ENCODE results near the gene NOVA1.
"Not testable (repeated sequence)": the region's sequence is repeated elsewhere in the genome, so short reads cannot be mapped to it uniquely, and the experiment has no call there.

NOVA1 gene, protein sequence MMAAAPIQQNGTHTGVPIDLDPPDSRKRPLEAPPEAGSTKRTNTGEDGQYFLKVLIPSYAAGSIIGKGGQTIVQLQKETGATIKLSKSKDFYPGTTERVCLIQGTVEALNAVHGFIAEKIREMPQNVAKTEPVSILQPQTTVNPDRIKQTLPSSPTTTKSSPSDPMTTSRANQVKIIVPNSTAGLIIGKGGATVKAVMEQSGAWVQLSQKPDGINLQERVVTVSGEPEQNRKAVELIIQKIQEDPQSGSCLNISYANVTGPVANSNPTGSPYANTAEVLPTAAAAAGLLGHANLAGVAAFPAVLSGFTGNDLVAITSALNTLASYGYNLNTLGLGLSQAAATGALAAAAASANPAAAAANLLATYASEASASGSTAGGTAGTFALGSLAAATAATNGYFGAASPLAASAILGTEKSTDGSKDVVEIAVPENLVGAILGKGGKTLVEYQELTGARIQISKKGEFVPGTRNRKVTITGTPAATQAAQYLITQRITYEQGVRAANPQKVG

DNA sequence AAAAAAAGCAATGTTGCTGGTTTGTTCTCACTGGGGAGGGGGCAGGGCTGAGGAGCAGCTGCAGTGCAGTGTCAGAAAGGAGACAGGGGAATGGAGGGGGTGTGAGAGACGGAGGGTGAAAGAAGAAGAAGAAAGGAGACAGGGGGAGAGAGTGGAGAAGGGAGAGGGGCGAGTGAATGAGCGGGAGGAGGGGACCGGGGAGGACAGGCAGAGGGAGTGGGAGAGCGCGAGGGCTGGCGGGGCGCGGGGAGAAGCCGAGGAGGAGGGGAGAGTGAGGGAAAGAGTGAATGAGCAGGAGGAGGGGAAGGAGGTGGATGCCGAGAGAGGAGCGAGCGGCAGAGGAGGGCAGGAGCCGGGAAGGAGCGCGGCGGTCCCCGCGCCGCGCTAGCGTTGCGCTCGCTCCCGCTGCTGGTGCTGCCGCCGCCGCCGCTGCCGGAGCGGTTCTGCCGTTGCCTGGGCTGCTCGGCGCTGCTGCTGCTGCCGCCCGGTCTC, at the start of gene NOVA1:
Gene NOVA1 (minus strand): TSS at position 445 of the 492 bp plus-strand sequence. CDS start 597 bp downstream, outside the sequence.
- DNase-seq = no peak

DNA sequence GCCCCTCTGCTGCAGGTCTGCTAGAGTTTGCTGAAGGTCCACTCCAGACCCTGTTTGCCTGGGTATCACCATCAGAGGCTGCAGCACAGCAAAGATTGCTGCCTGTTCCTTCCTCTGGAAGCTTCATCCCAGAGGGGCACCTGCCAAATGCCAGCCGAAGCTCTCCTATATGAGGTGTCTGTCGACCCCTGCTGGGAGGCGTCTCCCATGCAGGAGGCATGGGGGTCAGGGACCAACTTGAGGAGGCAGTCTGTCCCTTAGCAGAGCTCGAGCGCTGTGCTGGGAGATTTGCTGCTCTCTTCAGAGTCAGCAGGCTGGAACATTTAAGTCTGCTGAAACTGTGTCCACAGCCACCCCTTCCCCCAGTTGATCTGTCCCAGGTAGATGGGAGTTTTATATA, 47.2 kb upstream of the NOVA1 start:
- not testable (repeated sequence) for DNase-seq

DNA sequence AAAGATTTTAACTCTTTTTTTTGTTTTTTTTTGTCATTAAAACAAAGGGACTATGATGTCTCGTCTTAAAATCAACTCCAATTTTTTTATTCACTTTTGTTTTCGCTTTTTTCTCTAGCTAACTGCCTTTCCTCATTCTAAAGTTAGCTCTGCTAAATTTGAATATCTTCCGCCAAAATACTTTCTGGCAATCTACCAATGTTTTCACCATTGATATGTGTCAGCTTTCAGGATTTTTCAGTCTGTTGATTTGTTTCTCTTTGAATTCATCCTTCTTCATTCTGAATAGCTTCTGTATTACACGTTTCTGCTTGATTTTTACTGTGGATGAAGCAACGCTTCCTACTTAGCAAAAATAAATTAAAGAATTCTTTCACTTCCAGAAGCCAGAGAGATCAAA, 38.7 kb upstream of the NOVA1 start:
- DNase-seq = no peak

DNA sequence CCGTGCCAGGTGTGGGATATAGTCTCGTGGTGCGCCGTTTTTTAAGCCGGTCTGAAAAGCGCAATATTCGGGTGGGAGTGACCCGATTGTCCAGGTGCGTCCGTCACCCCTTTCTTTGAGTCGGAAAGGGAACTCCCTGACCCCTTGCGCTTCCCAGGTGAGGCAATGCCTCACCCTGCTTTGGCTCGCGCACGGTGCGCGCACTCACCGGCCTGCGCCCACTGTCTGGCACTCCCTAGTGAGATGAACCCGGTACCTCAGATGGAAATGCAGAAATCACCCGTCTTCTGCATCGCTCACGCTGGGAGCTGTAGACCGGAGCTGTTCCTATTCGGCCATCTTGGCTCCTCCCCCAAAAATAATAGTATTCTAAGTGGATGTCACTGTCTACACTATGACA, 37.1 kb upstream of the NOVA1 start:
- not testable (repeated sequence) for DNase-seq

DNA sequence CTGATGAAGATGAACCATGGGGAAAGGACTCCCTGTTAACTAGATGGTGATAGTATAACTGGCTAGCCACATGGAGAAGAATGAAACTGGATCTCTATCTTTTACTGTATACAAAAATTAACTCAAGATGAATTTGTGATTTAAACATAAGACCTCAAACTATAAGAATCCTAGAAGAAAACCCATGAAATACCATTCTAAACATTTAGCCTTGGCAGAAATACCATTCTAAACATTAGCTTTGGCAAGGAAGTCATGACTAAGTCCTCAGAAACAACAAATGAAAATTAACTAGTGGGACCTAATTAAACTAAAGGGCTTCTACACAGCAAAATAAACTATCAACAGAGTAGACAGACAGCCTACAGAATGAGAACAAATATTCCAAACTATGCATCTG, 28.4 kb upstream of the NOVA1 start:
- no peak for DNase-seq

DNA sequence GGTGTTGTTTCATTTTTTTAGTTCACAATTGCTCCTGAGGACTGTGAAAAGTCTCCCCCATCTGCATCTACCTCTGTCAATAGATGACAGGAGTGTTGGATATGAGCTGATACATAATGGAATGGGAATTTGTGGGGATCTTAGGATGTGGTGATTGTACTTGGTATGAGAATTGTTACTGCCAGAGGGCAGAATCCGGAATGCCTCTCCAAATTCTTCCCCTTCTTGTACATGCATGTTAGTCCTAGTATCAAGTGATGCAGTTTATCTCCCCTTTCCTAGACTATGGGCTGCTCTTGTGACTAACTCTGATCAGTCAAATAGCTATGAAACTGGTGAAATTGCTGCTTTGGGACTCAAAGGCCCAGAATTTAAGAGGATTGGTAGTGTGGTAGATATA, 24.8 kb upstream of the NOVA1 start:
- no peak for DNase-seq

DNA sequence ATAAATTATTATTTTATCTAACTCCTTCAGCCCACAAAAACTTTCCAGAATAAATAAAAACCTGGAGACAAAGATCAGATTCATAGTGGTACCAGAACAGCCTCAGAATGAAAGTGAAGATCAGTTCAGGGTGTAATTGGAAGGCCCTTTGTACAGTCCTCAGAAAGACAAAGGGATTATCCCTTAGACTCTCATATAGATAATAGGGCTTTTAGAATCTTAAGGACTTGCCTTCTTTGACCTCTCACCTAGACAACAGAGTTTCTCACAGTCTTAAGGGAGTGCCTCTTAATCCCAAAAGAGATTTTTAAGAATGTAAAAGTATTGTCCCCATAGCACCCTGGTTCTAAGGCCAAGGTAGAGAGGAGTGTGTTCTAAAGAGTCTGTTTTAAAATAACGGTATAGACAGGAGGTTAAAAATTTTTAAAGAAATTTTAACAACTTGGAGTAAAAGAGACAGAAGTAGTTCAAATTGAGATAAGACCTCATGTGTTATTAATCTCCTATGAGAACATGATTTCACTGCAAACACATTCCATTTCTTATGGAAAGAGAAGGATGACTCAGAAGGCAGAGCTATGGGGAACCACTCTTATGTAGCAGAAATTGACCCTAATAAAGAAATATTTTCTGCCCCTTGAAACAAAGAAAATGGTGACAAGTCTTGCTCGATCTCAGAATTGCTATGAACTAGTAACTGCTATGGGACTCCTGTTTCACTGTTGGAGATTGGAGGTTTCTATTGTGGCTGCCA, 24.2 kb upstream of the NOVA1 start:
- DNase-seq = no peak

DNA sequence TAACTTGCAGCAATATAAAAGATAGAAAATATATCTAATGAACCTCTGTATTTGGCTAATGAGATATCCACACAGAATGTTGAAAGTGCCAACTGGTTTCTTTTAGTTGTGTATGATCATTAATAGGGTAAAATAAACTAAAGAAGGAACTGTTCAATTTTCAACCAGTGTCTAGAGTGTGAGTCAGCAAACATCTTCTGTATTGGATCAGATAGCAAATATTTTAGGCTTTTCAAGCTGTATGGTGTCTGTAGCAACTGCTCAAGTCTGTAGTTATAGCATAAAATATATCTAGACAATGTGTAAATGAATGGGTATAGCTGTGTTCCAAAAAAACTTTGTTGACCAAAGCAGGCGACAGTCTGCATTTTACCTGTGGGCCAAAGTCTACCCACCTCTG, 23.5 kb upstream of the NOVA1 start:
- DNase-seq = no peak

DNA sequence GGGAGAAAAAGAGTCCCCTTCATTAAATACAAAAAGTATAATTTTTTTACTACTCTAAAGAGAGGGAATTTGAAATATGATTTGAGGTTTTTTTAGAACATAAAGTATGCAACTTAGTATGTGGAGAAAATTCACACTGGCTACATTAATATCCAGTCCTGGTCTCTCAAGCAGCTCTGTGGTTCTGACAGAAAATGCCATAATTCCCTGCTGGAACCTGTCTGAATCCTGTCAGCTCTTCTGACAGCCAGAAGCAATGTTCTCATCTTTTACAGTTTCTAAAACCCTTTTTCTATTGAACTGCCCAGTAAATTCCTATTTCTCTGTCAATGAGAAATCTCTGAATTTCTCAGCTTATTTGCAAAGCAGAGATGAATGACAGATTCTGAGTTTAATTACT, 13.4 kb upstream of the NOVA1 start:
- DNase-seq = no peak

DNA sequence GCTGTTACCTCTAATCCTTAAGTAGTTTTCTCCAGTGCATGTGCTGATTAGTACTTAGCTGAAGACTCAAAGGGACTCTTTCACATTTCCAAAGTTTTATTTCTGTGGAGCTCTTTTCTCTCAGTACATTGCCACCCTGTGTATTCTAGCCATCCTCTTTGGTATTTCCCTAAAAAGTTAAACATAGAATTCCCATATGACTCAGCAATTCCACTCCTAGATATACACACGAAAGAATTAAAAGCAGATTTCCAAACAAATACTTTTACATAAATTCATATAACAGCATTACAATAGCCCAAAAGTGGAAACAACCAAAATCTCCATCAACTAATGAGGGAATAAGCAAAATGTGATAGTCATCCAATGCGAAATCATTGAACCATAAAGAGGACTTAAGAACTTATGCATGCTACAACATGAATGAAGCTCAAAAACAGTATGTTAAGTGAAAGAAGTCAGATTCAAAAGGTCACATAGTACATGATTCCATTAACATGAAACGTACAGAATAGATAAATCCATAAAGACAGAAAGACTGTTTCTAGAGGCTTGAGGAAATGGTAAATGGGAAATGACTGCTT, 9.0 kb upstream of the NOVA1 start:
- no peak for DNase-seq

DNA sequence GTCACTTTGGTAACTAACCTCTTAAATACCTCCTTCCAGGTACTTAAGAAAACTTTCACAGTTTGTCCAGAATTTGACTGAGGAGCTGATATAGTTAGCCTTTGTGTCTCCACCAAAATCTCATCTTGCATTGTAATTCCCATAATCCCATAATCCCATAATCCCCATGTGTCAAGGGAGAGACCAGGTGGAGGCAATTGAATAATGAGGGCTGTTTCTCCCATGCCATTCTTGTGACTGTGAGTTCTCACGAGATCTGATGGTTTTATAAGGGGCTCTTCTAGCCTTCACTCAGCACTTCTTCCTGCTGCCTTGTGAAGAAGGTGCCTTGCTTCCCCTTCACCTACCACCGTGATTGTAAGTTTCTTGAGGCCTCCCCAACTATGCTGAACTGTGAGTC, 7.8 kb upstream of the NOVA1 start:
- DNase-seq = no peak

DNA sequence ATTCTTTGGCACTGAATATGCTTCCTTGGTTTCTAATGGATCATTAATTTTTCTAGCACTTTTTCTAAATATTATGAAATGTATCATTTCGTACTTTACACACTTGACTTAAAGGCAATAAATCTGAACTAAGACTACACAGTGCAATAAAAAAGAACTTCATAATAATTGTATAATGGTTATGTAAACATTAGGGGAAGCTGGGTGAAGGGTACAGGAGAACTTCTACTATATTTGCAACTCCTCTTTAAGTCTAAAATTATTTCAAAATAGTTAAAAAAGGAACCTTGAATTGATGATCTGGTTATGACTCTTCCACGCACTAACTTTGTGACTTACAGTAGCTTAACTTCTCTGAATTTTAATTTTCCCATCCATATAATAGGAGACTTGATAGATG, 5.1 kb upstream of the NOVA1 start:
- no peak for DNase-seq

DNA sequence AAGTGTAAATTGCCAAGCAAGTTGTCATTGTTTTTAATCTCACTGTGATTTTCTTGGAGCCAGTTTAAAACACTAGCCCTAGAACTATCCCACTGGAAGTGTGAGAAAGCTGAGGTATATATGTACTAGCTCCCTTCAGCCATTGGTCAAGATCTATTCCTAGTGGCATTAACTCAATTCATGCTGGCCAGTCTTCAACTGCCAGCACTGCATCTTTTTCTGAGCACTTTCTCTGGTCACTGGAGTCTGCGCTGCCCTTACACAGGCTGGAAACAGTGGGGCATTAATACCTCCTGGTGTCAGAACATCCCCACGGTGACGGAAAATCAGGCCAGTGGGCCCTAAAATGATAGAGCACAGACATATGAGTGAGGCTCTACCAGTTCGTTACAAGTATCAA, 4.0 kb upstream of the NOVA1 start:
- no peak for DNase-seq

DNA sequence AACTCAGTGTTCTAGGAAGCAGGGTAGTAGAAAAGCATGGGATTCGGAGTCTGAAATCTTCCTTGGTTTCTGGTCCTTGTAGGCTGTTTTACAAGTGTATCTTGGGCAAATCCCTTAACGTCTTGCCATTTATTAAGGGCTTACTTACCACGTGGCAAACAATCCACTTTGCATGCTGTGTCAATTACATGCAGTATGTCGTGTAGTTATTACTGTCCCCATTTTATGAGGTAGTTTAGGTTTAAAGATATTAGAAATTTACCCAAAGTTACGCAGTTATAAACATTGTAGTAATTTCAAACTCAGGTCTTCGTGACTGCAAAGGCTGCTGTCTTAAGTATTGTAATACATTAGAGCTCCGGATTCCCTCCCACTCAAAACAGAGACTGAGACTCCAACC, 1.5 kb upstream of the NOVA1 start:
- no peak for DNase-seq

DNA sequence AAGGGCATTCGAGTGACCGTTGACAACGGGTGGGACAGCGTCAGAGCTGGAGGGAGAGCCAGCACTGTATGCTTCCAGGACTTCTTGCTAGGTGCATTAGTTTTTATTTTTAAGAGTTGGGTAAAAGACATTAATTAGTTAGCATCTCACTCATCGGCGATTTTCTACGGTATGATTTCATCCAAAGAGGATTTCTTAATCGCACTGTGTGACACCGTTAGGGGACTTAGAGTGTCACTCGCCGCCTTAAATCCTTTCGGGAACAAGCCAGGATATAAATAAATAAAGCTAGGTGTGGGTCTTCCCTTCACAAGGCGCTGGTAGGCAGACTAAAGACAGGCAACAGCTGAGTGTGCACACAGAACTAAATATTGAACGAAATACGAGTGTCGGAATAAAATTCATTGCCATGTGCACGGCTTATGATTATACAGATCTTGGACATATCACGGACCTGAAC, 869 bp upstream of the NOVA1 start:
- no peak for DNase-seq

DNA sequence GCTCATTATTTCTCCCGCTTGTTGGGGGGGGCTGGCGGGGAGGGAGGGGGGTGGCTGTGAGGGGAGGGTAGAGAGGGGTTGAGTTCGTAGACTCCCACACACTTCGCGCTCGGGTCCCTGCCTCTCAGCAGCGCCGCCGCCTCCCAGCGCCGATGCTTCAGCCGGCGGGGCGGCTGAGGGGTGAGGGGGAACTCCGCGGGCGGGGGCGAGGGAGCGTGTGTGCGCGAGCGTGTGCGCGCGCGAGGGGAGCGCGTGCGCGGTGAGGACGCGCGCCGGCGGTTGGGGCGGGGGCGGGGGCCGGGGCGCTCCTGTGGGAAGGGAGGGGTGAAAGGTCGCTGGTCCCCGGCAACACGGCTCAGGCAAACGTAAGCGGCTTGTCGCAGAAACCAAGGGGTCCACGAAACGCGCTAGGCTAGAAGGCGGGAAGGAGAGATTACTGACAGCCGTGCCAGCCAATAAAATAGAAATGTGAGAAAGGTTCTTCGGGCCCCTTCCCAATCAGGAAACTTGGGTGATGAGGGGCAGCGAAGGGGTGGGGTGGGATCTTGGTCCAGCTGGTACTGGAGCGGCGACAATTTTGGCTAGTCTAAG, 343 bp upstream of the NOVA1 start:
- DNase-seq = peak in 1 of 2 donors; percentile 3

DNA sequence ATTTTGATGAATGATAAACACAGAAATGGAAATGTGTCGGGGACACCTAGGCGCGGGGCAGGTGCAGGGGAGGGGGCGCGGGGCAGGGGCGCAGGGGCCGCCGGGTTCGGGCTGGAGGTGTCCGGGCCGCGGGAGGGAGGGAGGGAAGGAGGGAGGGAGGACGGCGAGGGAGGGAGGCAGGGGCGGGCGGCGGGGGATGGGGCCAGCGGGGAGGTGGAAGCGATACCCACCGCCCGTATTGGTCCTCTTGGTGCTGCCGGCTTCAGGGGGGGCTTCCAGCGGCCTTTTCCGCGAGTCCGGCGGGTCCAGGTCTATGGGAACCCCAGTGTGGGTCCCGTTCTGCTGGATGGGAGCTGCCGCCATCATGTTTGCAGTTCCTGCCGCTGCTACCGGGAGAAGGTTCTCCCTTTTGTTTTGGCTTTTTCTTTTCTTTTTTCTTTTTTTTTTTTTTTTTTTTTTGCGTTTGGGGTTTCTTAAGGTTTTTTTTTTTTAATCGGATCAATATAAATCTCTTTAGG, 703 bp downstream of the NOVA1 start:
- DNase-seq = no peak

DNA sequence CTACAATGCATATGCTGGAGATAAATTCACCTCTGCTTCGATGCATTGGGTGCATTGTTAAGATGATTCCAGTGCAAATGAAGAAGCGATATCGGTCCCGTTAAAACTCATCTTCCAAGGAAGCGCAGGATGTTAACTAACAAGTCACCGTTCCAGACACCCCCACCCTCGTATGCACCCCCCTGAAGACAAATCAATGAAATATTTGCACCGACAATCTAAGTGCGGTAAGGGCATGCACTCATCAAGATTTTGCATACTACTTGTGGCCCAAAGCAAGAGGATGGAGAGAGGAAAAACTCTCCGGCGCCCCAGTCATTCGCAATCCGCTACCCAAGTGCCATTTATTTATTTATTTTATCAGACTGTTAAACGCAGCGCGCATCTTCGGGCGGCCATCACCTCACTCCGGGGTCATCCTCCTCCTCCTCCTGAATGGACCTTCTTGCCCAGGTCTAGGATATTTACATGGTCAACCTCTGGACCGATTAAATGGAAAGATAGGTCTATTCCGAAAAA, 1.2 kb downstream of the NOVA1 start:
- no peak for DNase-seq

DNA sequence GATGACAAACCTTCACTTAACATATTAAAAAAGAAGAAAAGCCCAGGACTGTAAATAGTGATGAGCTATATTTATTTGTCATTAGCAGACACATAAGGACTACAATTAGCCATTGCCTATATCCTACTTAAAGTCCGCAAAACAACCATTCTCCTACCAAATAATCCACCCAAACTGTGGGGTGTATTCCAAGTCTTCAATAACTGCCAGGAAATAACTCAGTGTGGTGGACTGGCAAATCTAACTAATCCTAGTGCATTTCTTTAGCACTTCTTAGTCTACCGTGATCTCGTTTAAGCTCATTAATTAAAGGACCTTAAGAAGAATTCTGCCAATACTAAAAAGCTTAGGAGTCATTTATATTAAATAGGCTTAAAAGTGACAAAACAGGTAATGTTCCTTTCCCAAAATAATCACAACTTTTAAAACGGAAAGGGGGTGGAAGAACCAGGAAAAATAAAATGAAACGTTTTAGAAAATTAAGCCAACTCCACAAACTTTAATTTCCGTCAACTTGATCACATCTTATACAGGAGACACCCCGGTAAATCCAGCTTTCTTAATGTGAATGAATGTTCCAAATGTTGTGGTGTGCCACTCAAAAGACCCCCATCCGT, 1.8 kb downstream of the NOVA1 start:
- DNase-seq = no peak

DNA sequence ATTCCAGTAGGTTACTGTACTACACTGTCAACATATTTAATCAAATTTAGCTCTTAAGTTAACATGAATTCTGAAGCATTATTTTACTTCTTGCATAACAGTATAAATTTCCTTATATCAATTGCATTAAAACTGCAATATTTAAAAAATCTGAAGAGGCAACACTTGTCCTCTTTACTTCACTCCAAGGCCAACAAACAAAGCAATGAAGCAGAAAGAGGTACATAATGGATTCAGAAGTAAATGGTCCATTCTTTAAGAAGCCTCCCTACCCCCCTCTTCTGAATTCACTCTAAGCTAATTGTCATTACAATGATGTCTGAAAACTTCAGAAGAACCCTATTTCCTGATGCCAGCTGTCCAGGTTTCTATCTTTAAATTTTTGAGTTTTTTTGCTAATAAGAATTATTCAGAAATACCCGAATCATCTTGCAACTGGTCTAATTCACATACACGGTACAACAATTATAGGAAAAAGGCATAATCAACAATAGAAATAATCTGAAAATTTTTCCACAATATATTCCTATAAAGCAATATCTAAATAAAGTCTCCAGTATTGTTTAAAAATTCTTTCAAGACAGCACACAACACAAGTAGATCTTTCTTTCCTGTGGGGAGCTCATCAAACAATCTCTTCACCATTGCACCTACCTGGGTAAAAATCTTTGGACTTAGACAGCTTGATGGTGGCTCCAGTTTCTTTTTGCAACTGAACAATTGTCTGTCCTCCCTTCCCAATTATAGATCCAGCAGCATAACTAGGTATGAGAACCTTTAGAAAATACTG, 2.9 kb downstream of the NOVA1 start:
- DNase-seq = no peak

DNA sequence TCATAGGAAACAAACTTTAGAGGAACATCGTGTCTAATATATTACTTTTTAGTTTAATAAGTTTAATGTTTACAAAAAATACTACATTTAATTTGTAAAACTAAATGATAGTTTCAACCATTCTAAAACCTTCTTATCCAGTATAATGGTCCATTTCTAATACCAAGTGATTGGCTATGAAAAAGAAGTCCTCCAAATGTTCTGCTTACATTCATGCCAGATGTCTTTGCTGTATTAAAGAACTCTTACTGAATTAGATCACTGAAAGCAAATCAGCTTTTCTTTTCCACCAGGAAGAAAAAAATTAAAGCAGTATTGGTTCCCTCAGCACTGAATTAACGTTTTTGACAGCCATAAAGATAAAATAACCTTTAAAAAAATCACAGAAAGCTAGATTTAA, 3.7 kb downstream of the NOVA1 start:
- DNase-seq = no peak

Data from stimulated activated CD4-positive, alpha-beta T cell treated with anti-CD3 and anti-CD28 coated beads, Interleukin-2, amount 100 ng/mL, for 48 hours (primary cell).